Measurements from ENCODE around the gene DYSF.

DYSF gene

DNA sequence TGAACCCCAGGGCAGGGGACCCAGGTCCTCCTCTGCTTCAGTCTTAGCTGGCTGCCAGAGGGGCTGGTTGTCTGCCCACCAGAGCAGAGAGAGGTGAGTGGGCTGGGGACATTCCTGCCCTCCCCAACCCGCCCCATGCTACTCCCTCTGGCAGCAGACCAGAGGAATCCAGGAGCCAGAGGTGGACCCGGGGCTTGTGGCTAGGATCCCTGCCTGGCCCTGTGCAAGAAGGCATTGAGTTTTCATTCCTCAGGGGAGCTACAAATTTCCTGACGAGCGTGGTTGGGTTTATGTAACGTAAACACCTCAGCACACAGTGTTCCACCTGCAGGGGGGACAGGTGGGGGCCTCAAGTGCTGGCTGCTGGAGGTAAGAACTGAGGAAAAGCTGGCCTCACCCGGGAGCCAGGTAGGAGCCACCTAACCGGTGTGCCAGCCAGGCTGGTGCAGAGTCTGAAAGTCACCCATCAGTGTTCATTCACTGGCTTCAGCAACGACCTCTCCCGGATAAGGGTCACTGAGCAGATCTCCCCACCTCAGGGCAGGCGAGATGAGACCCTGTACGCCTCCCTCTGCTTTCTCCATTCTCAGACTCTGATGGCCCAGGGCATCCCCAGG is 246.8 kb downstream of the DYSF start:
- DNase-seq = no peak

DNA sequence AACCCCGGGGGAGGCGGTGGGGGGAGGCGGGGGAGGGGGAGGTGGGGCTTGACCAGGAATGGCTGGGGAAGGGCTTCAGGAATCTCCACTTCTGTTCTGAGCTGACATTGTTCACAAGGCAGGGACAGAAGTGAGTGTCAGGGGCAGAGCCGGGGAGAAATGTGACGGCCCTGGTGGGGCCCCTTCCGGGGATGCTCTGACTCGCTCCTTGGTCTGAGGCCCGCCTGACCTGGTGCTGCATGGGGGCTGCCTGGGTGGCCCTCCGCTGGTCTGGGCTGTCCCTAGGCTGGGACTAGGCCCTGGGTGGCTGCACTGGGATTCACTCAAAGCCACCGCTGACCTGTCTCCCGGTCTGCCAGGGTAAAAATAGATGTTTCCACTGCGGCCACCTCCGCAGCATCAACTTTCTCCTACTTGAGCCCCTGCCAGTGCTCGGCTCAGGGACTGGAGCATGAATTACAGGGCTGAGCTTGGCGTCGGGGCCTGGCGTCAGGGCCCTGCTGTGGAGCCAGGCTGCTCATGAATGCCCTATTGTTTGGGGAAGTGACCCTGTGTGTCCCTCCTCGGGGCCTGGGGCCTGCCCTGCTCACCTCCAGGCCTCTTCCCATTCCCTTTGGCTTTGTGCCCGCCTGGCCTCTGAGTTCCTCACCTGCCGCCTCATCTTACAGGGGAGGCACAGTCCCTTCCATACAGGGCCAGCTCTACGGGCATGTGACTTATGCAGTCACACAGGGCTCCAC is 247.5 kb downstream of the DYSF start:
- no peak for DNase-seq

DNA sequence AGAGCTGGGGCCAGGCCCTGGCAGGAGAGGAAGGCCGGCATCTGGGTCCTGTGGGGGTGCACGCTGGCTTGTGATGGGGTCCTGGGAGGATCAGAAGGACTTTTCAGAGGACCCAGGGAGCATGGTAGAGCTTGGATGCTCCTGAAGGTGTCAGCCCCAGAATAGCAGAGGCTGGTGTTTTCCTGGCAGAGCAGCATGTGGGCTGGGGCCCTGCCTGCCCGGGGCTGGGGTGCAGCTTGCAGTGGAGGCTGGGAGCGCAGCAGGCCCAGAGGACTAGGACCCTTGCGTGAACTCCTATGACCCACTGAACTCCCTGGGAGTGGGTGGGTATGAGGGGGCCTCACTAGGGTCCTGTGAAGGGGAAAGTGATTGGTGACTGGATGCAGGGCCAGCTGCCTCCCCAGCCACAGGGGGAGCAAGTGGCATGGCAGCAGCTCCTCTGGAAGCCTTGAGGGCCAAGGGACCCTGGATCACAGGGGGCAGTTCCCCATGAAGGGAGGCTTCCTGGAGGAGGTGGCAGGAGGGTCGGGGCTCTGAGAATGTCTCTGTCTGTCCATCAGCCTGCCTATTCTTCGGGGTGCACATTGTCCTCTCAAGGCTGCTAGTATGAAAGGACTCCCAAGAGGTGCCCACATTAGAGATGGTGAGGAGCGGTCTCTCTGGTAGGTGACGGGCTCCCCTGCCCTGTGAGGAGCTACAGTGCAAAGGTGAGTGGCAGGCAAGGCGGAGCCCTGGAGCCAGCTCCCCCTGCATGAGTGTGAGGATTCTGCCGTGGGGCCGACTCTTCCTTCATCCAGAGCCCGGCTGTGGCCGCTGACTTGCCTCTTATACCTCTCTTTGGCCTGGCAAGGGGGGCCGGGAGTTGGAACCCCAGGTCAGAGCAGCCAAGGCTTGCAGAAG is 249.0 kb downstream of the DYSF start:
- DNase-seq = no peak

DNA sequence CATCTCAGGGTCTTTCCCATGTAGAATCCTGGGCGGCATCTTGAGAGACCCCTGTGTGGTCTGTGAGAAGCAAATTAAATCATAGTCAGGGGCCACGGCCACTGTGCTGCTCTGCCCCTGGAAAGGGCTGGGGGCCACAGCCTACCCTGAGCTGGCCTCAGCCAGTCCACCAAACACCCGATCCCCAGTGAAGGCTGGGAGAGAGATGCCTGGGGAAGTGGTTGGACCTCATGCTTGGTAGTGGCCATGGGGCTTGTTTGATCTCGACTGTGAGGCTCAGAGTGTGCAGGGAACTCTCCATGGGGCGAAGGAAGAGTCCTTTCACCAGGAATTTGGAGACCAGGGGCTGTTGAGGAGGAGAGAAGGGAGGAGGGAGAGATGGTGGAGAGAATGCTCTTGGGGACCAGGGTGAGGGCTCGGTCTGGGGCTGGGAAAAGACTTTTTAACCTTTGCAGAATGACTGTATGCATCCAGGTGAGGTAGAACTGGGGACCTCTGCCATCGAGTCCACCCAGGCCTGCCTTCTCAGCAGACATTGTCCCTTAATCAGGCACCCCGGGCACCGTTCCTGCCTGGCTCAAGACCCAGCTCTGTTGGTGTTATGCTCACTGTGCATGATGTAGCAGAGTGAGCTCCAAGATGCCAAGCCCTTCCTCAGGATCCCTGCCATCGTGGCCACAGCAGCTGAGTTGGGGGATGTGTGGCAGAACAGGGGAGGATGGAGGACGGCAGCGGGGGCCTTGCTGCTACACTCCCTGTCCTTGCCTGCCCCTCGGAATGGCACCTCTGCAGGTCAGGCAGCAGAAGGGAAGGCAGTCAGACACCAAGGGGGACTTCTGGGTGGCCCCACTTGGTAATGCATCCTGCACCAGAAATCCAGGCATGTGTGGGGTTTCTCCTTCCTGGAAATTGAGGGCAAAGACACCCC is 249.9 kb downstream of the DYSF start:
- DNase-seq = no peak

DNA sequence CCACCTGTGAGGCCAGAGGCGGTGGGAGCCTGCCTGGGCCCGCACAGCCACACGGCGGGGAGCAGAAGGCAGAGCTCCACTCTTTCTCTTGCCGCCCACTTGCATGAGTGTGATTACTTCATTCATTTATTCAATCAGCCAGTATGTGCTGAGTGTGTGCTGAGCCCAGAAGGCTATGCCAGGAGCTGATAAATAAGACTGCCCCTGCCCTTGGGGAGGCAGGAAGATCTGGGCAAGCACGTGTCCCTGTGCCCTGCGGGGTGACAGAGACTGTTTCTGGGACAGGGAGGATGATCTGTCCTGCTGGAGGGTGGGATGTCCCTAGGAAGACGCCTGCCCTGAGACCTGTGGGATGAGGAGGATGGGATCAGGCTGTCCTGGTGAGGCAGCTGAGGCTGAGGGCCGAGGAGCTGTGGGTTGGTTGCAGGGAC is 250.8 kb downstream of the DYSF start:
- no peak for DNase-seq

DNA sequence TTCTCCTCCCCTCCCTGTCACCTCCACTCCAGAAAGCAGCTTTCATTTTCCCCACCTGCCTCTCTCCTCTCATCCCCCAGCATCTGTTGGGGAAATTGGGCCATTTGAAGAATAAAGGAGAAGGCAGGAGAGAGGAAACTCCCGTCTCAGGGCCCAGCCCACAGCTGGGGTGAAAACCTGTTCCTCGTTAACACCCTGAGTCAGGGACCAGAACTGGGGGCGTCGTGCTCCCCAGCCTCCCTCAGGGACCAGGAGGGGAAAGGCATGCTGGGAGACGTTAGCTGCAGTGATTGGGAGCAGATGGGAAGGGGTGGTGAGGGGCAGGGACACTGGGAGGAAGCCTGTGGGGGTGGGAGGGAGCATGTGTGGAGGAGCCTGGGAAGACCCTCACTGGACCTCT is 251.3 kb downstream of the DYSF start:
- DNase-seq = no peak

DNA sequence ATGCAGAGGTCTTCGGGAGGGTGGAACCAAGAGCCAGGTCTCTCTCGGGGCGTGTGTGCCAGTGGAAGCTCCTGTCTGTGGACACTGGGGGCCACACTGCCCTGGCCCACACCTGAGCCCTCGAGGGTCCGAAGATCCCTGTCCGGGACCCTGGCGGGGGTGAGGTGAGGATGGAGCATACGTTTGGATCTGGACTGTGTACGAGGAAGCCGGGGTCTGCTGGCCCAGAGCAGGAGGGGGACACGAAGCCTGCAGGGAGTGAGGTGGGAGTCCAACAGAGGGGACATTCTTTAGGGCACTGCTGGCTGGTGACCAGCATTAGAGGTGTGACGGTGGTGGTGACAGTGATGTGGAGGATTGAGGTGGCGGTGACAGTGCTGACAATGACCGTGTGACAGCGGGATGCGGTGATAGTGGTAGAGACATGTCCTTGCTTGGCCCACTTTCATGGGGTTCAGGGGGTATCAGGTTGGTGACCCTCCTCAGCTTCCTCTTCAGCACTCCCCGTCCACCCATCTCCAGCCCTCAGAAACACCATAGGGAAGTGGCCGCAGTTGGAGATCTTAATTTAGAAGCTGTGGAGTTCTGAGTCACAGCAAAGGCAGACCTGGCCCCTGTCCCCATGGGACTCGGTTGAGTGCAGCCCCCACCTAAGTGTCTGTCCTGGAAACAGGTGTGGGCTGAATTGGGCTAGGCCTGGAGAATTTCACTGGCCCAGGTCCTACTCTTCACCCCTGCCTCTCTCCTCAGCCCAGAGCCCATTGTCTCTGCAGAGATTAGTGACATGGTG is 252.0 kb downstream of the DYSF start:
- DNase-seq = no peak

DNA sequence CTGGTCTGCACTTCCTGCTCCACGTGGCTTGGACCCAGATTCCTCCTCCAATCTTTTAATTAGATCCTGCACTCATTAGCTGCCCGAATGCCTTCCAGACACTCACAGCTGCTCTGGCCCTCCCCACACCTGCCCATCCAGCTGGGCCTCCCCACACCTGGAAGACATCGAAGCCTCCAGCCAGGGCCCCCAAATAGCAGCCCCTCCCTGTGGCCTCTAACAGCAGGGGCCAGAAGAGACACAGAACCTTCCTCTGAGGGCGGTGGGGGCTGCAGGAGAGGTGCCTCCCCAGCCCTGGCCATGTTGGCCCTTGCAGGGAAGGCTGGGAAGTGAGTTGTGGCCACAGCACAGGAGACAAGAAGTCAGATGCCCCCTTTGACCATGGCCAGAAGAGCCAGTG is 252.8 kb downstream of the DYSF start:
- DNase-seq = no peak

DNA sequence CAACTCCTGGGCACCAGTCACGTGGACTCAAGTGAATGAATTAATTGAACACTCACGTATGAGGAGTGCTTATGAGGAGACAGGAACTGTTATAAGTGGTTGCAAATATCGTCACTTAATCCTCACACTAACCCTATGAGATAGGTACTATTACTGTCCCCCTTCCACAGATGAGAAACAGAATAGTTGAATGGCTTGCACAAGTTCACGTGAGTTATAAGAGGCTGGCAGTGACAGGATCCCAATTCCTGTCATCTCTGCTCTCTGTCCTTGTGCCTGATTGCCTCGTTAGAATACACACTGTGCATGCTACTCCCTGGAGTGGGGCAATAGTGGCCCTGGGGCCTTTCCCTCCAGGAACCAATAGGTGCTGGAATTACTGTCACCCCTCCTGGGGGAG is 253.5 kb downstream of the DYSF start:
- DNase-seq = no peak

DNA sequence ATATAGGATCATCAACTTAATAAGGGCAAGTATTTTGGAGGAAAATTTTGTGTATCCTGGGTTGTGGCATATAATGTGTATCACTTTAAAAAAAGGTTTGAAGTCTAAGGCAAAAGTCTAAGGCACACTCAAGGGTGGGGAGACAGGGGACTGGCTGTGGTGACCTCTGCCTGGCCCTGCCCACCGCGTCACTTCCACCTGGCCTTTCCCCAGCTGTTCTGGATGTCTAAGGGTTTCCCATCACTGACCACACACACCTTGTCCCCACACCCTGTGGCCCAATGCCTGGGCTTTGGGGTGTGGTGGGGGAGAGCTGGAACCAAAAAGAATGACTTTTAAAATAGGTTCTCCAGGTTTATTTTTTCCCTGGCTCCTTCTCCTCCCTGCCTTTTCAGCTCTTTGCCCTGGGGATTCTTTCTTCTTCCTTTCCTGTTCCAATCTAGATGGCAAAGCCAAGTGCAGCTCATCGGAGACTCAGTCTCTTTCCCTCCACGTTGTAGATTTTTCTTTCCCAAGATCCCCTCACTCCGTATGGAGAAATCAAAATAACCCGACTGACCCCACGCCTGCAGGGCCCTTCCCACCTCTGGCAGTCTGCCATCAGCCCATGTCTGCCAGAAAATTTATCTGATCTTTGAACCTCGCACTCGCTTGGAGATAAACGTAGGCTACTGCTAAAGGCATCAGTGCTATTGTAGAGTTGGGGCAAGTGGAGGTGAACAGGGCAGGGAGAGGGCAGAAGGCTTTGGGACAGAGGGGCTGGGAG is 257.2 kb downstream of the DYSF start:
- DNase-seq = no peak

DNA sequence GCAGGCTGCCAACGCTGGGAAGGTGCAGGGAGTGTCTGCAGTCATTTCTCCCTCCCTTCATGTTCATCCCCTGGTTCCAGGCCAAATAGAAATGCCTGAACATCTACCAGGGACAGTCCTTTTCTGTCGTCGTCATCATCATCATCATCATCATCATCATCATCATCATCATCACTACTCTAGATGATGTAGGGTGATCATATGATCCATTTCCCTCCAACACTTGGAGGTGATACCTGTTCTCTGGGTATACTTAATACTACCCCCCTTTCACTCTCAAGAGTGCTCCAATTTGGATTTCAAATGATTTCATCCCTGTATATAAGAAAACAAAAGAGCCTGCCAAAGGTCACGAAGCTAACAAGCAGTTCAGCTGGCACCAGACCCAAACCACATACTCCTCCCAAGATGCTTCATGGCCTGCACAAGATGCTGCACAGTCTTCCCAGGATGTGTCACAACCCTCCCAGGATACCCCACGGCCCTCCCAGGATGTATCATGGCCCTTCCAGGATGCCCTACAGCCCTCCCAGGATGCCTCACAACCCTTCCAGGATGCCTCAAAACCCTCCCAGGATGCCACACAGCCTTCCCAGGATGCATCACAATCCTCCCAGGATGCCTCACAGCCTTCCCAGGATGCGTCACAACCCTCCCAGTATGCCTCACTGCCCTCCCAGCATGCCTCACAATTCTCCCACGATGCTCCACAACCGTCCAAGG is 257.9 kb downstream of the DYSF start:
- no peak for DNase-seq

DNA sequence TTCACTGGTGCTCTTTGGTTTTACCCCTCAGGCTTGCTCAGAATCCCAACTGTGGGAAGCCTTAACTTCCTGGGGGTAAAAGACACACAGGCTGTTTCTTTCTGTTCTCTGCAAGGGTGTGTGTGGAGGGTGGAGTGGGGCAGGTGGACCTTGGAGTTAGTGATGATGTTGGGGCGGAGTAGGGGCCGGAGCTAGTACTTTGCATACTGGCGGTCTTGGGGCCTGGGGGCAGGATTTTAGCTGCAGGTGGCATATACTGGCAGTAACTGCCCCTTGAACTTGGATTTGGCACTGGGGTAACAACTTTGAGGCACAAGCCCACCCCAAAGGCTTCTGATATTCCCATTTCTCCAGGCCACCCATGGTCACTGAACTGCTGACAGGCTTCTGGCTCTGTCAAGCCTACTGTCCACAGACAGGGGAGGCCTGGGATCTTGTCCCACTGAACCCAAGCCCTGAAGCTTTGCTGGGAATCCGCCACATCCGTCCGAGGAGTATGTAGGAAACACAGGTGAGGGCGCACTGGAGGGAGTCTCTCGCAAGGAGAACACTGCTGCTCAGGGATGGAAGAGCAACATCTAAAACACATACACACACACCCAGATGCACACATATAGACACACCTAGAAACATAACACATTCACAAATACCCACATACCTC is 258.9 kb downstream of the DYSF start:
- no peak for DNase-seq

DNA sequence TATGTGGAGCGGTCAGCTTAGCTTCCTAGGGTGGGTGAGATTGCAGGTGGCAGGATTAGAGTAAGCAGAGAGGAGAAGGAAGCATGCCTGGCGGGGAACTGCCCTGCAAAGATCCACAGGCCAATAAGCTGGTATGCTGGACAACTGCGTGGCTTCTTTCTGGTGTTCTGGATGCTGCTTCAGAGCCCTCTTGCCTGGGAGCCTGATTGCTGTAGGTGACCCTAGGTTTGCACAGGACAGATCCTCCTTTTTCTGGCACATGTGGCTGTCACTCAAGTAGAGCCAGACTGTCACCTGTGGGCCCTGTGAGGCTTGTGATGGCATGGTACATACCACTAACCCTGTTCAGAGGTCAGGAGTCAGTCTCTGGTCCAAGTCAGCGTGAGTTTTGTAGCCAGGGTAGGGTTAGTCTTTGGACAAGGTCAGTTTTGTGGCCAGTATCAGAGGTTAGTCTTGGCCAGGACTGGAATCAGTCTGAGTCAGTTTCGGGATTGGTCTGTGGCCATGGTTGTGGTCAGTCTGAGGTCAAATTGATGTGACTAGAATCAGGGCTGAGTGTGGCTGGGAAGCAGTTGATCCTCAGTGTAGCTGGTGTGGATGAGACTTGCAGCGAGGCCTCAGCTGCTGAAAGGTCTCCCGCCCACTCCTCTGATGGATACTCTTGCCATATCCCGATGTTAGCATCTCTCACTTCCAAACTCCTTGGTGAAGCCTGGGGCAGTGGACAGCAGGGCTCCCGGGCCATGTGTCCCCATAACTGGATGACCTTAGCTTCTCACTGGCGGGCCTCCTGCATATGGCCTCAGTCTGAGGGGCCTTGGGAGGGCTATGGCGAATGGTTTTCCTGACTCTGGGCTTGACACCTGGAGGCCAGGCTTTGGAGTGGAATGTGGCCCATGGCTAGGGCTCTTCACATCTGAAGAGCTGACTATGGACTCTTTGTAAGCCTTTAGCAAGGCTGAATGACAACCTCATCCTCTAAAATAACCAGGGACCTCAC is 260.5 kb downstream of the DYSF start:
- no peak for DNase-seq

DNA sequence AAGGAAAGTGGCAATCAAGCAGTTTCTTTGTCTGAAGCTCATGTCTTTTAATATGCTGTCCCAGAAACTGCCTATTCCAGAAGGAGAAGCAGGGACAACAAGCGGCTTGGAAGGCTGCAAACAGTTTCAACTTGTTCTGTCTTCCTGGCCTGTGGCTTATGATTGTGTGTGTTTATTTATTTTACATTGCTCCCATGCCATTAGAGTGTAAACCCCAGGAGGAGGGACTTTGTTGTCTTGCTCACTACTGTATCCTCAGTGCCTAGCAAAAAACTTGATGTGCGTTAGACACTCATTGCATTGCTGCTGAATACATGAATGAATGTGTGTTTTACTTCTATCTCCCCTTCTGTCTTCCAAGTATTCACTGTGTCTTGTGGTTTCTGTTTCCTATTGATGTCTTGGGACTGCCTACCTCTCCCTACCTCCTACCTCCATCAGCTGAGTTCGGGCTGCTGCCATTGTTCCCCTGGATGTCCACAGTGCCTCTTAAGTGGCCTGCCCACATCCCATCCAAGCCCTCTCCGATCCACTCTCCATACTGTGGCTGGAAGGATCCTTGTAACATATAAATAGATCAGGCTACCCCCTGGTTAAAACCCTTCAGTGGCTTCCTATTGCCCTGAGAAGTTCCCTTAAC is 261.4 kb downstream of the DYSF start:
- no peak for DNase-seq

DNA sequence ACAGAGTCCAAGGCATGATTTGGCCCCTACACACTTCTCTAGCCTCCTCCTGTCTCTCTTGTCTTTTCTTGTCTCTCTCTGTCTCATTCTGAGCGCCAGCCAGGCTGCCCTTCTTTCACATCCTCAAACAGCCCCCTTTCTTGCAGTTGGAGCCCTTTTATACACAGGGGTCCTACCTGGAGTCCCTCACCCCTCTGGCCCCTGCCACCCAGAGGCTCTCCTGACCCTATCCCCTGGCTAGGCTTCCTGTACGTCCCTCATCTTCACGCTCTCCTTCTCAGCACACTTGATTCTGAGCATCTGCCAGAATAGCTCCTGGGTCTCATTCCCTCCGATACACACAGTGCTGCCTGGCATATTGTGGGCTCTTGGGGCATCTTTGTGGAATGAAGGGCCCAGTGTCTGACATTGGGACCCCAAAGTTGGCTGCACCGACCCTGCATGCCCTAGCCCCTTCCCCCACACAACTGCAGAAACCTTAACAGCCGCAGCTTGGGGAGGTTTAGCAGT is 261.9 kb downstream of the DYSF start:
- no peak for DNase-seq

DNA sequence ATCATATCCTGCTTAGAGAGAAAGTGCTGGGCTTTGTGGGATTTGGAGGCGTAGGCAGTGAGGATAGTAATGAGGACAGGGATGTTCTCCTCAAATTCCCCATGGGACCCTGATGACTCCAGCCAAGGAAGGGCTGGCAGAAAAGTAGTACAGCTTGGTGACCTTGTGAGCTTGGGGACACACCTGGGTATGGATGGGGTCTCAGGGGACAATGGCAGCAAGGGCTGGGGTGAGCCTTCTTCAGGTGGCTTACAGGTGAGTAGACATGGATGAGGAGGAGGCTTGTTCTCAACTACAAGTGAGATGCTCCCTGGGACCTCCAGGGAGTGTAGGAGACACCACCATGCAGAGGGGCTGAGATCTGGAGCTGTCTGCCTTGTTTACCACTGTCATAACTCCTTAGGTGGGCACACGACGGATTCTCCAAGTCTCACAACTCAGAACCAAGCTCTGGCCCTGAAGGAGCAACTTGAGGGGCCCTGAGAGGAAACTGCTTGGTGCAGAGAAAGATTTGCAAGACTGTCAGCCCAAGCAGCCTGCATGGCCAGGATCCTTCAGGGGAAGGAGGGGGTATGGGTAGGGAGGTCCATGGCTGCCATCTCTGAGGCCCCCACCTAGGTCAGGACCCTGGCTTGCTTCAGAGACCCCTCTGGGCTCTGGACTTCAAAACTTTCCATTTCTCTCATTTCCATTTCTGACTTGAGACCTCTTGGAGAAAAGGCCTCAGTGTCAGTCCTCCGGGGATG is 262.8 kb downstream of the DYSF start:
- no peak for DNase-seq
